Activated T-helper 1 cell treated with anti-CD3 and anti-CD28 coated beads, Interleukin-12 subunit alpha, Interleukin-12 subunit beta, Interleukin-2, Interleukin-4 antibody, amounts not matched to agents 30 ng/mL and 10 ng/mL and 1 ng/mL, durations not matched to agents 14 hours and 24 hours and 36 hours (primary cell): ENCODE data around the gene COL11A1. TPM values are rescaled to one million over a fixed set of nuclear protein-coding genes. Genes with fewer than 3 reads are reported as not detected.
"Not testable (repeated sequence)": the region's sequence is repeated elsewhere in the genome, so short reads cannot be mapped to it uniquely, and the experiment has no call there.

Source experiments
- DNase-seq: peaks from one replicate; pipeline ENCODE4 v3.0.0; 2021; ENCODE audit warnings: low spot score
- H3K27ac Mint-ChIP-seq: one replicate; pipeline ENCODE4 v1.8.0; 2021; ENCODE audit warnings: mild to moderate bottlenecking, mixed read lengths
- H3K27me3 Mint-ChIP-seq: one replicate; pipeline ENCODE4 v1.8.0; 2022; ENCODE audit warnings: mild to moderate bottlenecking, moderate library complexity, mixed read lengths; ENCODE audit not compliant: insufficient read depth
- H3K36me3 Mint-ChIP-seq: one replicate; pipeline ENCODE4 v1.8.0; 2021; ENCODE audit warnings: low read depth, mixed read lengths
- H3K4me1 Mint-ChIP-seq: one replicate; pipeline ENCODE4 v1.8.0; 2021; ENCODE audit warnings: low read depth, mixed read lengths
- H3K4me3 Mint-ChIP-seq: one replicate; pipeline ENCODE4 v1.8.0; 2021; ENCODE audit warnings: mild to moderate bottlenecking, moderate library complexity, mixed read lengths
- H3K9me3 Mint-ChIP-seq: one replicate; pipeline ENCODE4 v1.8.0; 2021; ENCODE audit warnings: mixed read lengths
- intact Hi-C: fragments of 100-400 bp; cut with micrococcal nuclease; formaldehyde crosslinking; loops from one replicate; pipeline ENCODE4 v1.15.1; 2024
- total RNA-seq: library from RNA; stranded (reverse); gene quantifications from 2 replicates; pipeline ENCODE4 v1.2.3, GENCODE V29; 2022

Gene COL11A1
- total RNA-seq, 1 donor from 2014 or later, result not detected

DNA sequence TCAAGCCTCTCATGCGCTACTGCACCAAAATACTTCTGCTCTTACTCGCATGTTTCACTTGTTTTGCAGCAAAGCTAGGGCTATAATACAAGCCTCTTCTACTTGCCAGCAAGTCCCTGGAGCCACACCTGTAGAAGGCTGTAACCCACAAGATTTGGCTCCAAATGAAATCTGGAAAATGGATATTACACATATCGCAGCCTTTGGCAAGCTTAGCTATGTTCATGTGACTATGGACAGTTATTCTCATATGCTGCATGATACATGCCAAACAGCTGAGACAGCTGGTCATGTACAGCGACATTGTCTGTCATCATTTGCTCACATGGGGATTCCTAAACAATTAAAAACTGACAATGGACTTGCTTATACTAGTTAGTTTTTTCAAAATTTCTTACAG is 270.3 kb downstream of the COL11A1 start:
- Mint-ChIP-seq H3K9me3 (no peaks in the 10 kb centered on the region), H3K27me3 (no peaks in the 10 kb centered on the region)

DNA sequence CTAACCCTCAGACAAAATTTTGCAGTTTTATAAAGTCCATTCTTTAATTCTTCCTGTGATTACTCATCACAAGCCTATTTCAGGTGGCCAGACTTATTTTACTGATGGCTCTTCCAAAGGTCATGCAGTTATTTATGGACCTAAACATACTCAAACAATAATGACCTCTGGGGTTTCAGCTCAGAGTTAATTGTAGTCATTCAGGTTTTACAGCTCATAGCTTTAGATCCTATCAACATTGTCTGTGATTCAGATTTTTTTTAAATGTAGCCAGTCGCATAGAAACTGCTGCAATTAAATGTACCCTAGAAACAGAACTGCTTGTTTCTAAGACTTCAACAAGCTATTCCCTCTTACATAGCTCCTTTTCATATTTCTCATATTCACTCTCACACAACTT is 270.8 kb downstream of the COL11A1 start:
- Mint-ChIP-seq H3K27me3 (no peaks in the 10 kb centered on the region), H3K27ac (no peak overlapping the region), H3K4me1 (no peaks in the 10 kb centered on the region), H3K4me3 (no peak overlapping the region), H3K36me3 (no peaks in the 10 kb centered on the region), H3K9me3 (no peaks in the 10 kb centered on the region)
- intact Hi-C loops, result no loop called here
- no peak for DNase-seq

More for the DNA sequence above, 270.3 kb downstream of the COL11A1 start:
- H3K27ac Mint-ChIP-seq, result no peak overlapping the region
- no peak overlapping the region for H3K4me3 Mint-ChIP-seq
- no peak for DNase-seq
- no peaks in the 10 kb centered on the region for H3K36me3 Mint-ChIP-seq
- H3K4me1 Mint-ChIP-seq, result no peaks in the 10 kb centered on the region
- intact Hi-C loops, result no loop called here

DNA sequence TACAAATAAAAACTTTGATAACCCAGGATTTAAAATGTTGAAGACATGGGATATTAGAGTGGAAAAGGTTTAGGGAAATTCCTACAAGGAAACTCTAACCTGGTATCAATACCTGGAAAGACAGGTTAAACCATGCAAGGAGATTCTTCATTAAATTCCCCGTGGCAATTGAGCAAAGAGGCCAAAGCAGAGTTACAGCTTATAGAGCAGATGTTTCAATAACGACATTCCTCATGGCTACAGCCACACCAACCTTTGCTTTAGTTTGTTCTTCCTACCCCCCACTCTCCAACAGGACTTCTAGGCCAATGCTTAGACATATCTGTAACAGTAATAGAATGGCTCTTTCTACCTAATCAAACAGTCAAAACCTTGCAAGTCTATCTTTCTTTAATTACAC is 271.3 kb downstream of the COL11A1 start:
- no peak for DNase-seq
- Mint-ChIP-seq H3K36me3 (no peaks in the 10 kb centered on the region), H3K4me1 (no peaks in the 10 kb centered on the region)

DNA sequence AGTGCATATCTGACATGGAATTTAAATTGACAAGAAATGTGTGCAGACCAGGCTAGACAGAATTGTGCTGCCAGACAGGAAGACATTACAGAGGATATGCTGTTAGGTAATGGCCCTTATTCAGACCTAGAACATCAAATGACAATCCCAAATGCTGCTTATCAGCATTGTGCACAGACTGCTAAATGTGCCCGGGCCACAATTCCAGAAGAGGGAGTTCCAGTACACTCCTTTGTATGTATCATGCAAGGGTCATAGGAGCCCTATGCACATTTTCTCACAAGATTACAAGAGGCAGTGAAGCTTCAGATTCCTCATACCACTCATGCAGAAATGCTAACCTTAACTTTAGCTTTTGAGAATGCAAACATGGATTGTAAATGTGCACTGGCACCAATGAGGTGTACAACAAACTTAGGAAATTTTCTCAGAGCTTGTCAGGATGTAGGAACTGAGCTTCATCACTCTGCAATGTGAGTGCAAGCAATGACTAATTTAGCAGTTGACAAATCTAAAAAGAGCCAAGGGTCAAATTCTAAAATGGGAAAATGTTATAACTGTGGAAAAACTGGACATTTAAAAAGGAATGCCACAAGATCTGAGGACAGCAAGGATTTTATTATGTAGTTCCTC is 273.5 kb downstream of the COL11A1 start:
- Mint-ChIP-seq H3K4me3 (no peak overlapping the region), H3K36me3 (no peaks in the 10 kb centered on the region), H3K27me3 (no peaks in the 10 kb centered on the region), H3K9me3 (no peaks in the 10 kb centered on the region), H3K4me1 (no peaks in the 10 kb centered on the region), H3K27ac (no peak overlapping the region)
- intact Hi-C loops, result no loop called here
- no peak for DNase-seq

More for the DNA sequence above, 271.3 kb downstream of the COL11A1 start:
- intact Hi-C loops, result no loop called here
- H3K27me3 Mint-ChIP-seq, result no peaks in the 10 kb centered on the region
- H3K9me3 Mint-ChIP-seq, result no peaks in the 10 kb centered on the region
- H3K4me3 Mint-ChIP-seq, result no peak overlapping the region
- H3K27ac Mint-ChIP-seq, result no peak overlapping the region

DNA sequence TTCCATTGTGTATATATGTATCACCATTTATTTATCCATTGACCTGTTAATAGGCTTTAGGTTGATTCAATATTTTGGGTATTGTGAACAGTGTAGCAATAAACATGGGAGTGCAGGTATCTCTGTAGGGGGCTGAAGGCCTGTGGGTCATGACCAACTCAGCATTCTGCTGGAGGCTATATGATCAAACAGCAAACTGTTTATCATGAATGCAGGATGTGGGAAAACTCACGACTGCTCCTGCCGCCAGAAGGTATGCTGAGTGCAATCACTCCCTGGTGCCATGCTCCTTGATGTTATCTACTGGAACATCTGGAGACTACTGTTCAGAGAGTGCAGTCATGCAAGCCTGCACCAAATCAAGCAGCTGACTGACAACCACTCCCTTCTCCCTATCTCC is 275.2 kb downstream of the COL11A1 start:
- Mint-ChIP-seq H3K27ac (no peak overlapping the region), H3K4me1 (no peaks in the 10 kb centered on the region), H3K27me3 (no peaks in the 10 kb centered on the region), H3K36me3 (no peaks in the 10 kb centered on the region), H3K9me3 (peaks cover 5% of the 10 kb centered on the region), H3K4me3 (no peak overlapping the region)
- no peak for DNase-seq
- intact Hi-C loops, result no loop called here

DNA sequence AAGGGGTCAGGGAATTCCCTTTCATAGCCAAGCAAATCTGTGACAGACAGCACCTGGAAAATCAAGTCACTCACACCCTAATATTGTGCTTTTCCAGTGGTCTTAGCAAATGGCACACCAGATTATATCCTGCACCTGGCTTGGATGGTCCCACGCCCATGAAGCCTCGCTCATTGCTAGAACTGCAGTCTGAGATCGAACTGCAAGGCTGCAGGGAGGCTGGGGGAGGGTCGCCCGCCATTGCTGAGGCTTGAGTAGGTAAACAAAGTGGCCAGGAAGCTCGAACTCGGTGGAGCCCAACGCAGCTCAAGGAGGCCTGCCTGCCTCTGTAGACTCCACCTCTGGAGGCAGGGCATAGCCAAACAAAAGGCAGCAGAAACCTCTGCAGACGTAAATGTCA is 281.6 kb downstream of the COL11A1 start:
- H3K36me3 Mint-ChIP-seq, H3K27ac Mint-ChIP-seq, intact Hi-C loops, H3K27me3 Mint-ChIP-seq, H3K4me1 Mint-ChIP-seq, H3K4me3 Mint-ChIP-seq, DNase-seq: not testable (repeated sequence)
- H3K9me3 Mint-ChIP-seq, result peaks cover 12% of the 10 kb centered on the region
